Neural cell (in vitro differentiated cells): ENCODE data around the gene FCAR.

Experiments used
- EP300 ChIP-seq: fragments of 450-650 bp; conservative IDR thresholded peaks from 2 replicates; pipeline ENCODE4 v1.6.1; 2014; ENCODE audit warnings: antibody characterized with exemption, mild to moderate bottlenecking, moderate library complexity; ENCODE audit not compliant: poor library complexity, severe bottlenecking
- EZH2 ChIP-seq: fragments of 200-600, 300-800 bp; shearing (Covaris generic), sonication (generic); IDR thresholded peaks from 2 replicates; pipeline ENCODE4 v1.6.1; 2014; ENCODE audit warnings: antibody characterized with exemption, low read length, borderline replicate concordance, mild to moderate bottlenecking; ENCODE audit not compliant: insufficient read depth, poor library complexity, severe bottlenecking
- MXI1 ChIP-seq: fragments of 450-650 bp; conservative IDR thresholded peaks from 2 replicates; pipeline ENCODE4 v1.6.1; 2014; ENCODE audit warnings: antibody characterized with exemption, mild to moderate bottlenecking; ENCODE audit not compliant: poor library complexity, severe bottlenecking
- POLR2AphosphoS5 ChIP-seq: IDR thresholded peaks from 2 replicates; pipeline ENCODE4 v1.6.1; 2012
- RAD21 ChIP-seq: fragments of 450-650 bp; conservative IDR thresholded peaks from 2 replicates; pipeline ENCODE4 v1.6.1; 2014; ENCODE audit warnings: antibody characterized with exemption, mild to moderate bottlenecking, moderate library complexity
- REST ChIP-seq: IDR thresholded peaks from 2 replicates; pipeline ENCODE4 v1.6.1; 2012; ENCODE audit warnings: borderline replicate concordance
- SMC3 ChIP-seq: fragments of 450-650 bp; conservative IDR thresholded peaks from 2 replicates; pipeline ENCODE4 v1.6.1; 2014; ENCODE audit warnings: antibody characterized with exemption, mild to moderate bottlenecking, moderate library complexity; ENCODE audit not compliant: poor library complexity
- TAF1 ChIP-seq: IDR thresholded peaks from 2 replicates; pipeline ENCODE4 v1.6.1; 2012; ENCODE audit warnings: low read depth
- TF ChIP-seq, protein P1 (sequence below): fragments of 450-650 bp; IDR thresholded peaks from 2 replicates; pipeline ENCODE4 v1.5.1; 2014; ENCODE audit warnings: antibody characterized with exemption, mild to moderate bottlenecking, moderate library complexity; ENCODE audit not compliant: poor library complexity, severe bottlenecking

GRCh38 chr19:54873990-54874389 lies at the start of gene FCAR:
- TF ChIP-seq, protein P1, sequence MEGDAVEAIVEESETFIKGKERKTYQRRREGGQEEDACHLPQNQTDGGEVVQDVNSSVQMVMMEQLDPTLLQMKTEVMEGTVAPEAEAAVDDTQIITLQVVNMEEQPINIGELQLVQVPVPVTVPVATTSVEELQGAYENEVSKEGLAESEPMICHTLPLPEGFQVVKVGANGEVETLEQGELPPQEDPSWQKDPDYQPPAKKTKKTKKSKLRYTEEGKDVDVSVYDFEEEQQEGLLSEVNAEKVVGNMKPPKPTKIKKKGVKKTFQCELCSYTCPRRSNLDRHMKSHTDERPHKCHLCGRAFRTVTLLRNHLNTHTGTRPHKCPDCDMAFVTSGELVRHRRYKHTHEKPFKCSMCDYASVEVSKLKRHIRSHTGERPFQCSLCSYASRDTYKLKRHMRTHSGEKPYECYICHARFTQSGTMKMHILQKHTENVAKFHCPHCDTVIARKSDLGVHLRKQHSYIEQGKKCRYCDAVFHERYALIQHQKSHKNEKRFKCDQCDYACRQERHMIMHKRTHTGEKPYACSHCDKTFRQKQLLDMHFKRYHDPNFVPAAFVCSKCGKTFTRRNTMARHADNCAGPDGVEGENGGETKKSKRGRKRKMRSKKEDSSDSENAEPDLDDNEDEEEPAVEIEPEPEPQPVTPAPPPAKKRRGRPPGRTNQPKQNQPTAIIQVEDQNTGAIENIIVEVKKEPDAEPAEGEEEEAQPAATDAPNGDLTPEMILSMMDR = no peak
- TF ChIP-seq POLR2AphosphoS5 = no peak
- TF ChIP-seq REST = no peak
- no peak for TF ChIP-seq EZH2
- no peak for TF ChIP-seq EP300
- no peak for TF ChIP-seq MXI1
- TF ChIP-seq TAF1 = no peak
- no peak for TF ChIP-seq SMC3
- no peak for TF ChIP-seq RAD21
